HT-29 (cell line): ENCODE results near the gene APOL2. TPM values are rescaled to one million over a fixed set of nuclear protein-coding genes. Genes with fewer than 3 reads are reported as not detected.
"Not testable (repeated sequence)": the region's sequence is repeated elsewhere in the genome, so short reads cannot be mapped to it uniquely, and the experiment has no call there.

Experiments used
- DNase-seq: peaks from one replicate; pipeline ENCODE4 v3.0.0-alpha.2; 2015; ENCODE audit warnings: low spot score
- total RNA-seq: library from RNA; depleted of rRNA; stranded (reverse); fragments of >200 nt; shearing (Covaris generic); gene quantifications from 2 replicates; pipeline ENCODE4 v1.2.3, GENCODE V29; 2014

APOL2 gene
- total RNA-seq, 1 experiment from 2014 or later, result 20.8 TPM

DNA sequence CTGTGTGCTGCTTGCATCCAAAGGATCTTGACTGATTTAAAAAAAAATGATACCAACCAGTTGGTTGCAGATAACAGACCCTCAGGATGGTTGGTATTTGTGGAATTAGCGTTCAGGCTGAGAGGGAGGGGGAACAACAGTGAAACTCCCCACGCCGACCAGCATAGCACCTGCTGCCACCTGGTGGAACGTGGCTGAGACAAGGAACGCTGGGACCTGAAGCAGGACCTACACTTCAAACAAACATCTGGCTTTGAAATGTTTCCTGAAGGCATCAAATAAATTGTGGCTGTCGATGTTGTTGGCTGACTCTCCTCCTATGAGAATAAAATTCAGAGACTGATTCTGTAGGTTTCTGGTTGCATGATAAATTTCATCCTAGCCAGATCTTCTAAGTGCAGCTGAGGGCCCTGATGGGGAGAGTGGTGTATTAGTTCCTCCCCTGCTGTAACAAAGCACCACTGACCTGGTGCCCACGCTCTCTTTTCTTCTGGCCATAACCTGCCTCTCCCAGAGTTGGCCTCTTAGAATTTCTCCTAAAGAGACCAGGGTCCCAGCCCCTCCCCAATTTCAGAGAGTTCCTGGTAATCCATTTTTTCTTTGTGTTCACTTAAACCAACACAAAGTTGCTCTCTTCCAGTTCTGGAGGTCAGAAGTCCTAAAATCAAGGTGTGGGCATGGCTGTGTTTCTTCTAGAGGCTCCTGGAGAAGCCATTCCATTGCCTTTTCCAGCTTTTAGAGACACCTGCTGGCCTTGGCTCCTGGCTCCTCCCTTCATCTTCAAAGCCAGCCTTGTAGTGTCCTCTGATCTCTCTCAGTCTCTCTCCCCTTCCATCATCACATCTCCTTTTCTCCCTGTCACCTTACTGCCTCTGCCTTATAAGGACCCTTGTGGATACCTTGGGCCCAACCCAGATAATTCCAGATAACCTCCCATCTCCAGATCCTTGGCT lies 17.3 kb downstream of the APOL2 start:
- peak; percentile 63 for DNase-seq

- peak; percentile 7 for DNase-seq
Measured at GRCh38 chr22:36220451-36220921, 18.8 kb downstream of the APOL2 start.

- no peak for DNase-seq
Measured at GRCh38 chr22:36218648-36219193, 20.6 kb downstream of the APOL2 start.

- DNase-seq, result no peak
Measured at GRCh38 chr22:36215981-36216380, 23.3 kb downstream of the APOL2 start.

DNA sequence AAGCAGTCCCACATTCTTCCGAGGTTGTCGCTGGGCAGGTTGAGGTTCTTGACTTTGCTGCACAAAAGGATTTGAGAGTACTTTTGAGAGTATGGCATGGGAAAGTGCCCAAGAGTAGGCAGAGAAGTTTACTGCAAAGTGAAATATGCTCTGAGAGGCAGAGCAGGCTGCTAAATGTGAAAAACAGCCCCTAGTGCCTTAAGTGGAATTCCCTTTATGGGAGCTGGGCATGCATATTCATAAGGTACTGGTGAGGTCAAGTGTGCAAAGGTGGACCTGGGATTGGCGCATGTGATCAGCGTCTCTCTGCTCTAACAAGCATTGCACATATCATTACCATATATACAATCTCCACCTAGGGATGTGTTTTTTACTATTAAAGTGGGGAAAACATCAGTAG lies 25.7 kb downstream of the APOL2 start:
- no peak for DNase-seq

GRCh38 chr22:36212901-36213300 lies 26.4 kb downstream of the APOL2 start:
- DNase-seq, result no peak

DNA sequence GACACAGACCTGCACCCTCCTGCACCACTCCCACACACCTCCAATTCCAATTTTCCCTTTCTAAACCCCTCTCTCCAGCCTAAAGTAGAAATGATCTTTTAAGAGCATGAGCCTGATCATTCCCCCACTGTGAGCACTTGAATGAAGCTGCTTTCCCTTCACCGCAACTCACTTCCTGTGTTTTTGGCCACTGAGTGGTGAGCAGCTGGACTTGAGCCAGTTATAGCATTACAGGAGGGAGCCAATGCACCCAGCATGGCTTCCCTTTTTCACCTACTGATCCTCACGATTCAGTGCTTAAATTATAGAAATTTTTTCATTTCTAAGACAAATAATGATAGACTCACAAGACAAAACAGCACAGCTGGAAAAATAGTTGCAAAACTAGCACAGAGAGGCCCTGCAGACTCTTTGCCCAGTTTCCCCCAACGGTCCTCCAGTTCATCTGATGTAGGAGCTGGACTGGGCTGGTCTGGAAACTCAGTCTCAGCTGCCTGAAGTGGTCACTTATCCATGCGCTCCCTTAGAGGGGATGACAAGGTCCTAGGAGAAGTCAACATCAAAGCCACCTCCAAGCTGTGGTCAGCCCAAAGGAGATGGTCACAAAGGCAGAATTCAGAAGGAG lies 28.0 kb downstream of the APOL2 start:
- DNase-seq, result no peak

- DNase-seq, result no peak
Measured at GRCh38 chr22:36210224-36210623, 29.1 kb downstream of the APOL2 start.

- not testable (repeated sequence) for DNase-seq
Measured at GRCh38 chr22:36209488-36209908, 29.8 kb downstream of the APOL2 start.

GRCh38 chr22:36208914-36209313 lies 30.4 kb downstream of the APOL2 start:
- no peak for DNase-seq

- DNase-seq, result no peak
Measured at GRCh38 chr22:36208162-36208765, 31.1 kb downstream of the APOL2 start.

- no peak for DNase-seq
Measured at GRCh38 chr22:36206255-36206654, 33.1 kb downstream of the APOL2 start.

DNA sequence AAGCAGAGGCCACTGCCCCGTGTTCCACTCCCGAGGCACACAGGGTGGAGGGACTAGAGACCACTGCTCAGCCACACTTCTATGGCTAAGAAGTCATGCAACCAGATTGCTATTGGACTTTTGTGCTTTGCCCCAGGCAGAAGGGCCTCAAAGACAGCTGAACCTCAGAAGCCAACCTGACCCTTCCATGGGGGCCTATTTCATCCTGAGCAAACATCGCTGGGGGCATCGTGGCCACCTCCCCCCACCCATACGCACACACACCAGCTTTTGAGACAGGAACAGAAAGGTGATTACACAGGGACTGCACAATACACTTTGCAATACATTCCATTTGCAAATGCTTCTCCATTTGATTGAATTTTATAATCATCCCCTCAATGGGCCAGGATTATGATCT lies 33.8 kb downstream of the APOL2 start:
- not testable (repeated sequence) for DNase-seq

- no peak for DNase-seq
Measured at GRCh38 chr22:36204632-36205015, 34.7 kb downstream of the APOL2 start.

GRCh38 chr22:36204001-36204631 lies 35.2 kb downstream of the APOL2 start:
- DNase-seq, result no peak

DNA sequence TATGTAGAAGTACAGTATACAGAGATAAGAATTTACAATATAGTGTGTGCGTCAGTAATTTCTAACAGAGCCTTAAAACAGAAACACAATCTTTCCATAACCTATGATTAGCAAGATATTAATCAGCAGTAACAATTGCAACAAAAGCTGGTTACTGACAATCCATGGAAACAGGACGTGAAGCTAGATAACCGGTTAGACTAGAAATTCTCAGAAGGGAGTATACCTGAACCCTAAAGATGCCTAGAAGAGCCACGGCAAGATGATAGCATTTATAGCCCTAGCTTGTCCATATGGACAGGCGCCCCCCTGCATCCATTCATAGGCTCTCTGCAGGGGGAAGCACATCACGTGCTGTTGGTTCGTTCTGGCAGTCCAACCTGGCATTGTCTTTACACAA lies 35.9 kb downstream of the APOL2 start:
- DNase-seq, result peak; percentile 28

- peak; percentile 54 for DNase-seq
Measured at GRCh38 chr22:36202906-36203305, 36.4 kb downstream of the APOL2 start.

- no peak for DNase-seq
Measured at GRCh38 chr22:36201630-36202319, 37.6 kb downstream of the APOL2 start, which contains the start of gene APOL4. Gene APOL4 (minus strand): TSS chr22:36201809. CDS start chr22:36201734, 75 bp downstream.

GRCh38 chr22:36201025-36201424 lies 38.3 kb downstream of the APOL2 start:
- not testable (repeated sequence) for DNase-seq

DNA sequence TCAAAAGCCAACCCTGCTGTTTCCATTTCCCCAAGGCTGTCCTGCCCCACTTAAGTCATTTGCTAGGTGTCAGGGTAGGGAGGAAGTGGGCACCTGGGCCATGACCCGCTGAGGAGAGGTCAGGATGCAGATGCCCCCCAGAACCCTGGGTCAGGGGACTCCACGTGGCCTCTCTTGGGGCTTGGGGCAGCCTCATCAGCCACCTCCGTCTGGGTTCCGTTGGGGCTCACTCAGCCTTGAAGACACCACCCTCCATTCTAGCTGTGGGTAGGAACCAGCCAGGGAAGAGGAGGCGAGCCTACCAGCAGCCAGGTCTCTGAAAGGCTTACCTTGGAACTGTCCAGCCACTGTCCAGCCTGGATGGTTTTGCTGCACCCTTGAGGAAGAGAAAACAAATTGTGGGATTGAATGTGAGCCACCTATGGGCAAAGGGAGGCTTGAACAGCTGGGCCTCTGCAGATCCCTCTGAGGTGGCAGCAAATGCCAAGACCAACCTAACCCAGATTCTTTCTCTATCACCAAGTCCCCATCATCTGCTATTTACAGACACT lies 40.3 kb downstream of the APOL2 start:
- DNase-seq, result no peak
